Ishikawa (cell line): ENCODE results near the gene DERA.

Source experiments
- CEBPB ChIP-seq: IDR thresholded peaks from 2 replicates; pipeline ENCODE4 v1.6.1; 2012
- CREB1 ChIP-seq: IDR thresholded peaks from 2 replicates; pipeline ENCODE4 v1.6.1; 2012; ENCODE audit warnings: low read depth
- EGR1 ChIP-seq: IDR thresholded peaks from 2 replicates; pipeline ENCODE4 v1.6.1; 2012
- EP300 ChIP-seq: IDR thresholded peaks from 2 replicates; pipeline ENCODE4 v1.6.1; 2012; ENCODE audit warnings: borderline replicate concordance
- FOXM1 ChIP-seq: IDR thresholded peaks from 2 replicates; pipeline ENCODE4 v1.6.1; 2012; ENCODE audit warnings: low read depth, borderline replicate concordance
- NFIC ChIP-seq: IDR thresholded peaks from 2 replicates; pipeline ENCODE4 v1.6.1; 2012
- RAD21 ChIP-seq: IDR thresholded peaks from 2 replicates; pipeline ENCODE4 v1.6.1; 2012; ENCODE audit warnings: low read depth
- TAF1 ChIP-seq: IDR thresholded peaks from 2 replicates; pipeline ENCODE4 v1.6.1; 2012; ENCODE audit warnings: low read depth, mild to moderate bottlenecking
- TCF12 ChIP-seq: IDR thresholded peaks from 2 replicates; pipeline ENCODE4 v1.6.1; 2012; ENCODE audit warnings: low read depth
- TEAD4 ChIP-seq: IDR thresholded peaks from 2 replicates; pipeline ENCODE4 v1.6.1; 2012
- YY1 ChIP-seq: IDR thresholded peaks from 2 replicates; pipeline ENCODE4 v1.6.1; 2012; ENCODE audit warnings: low read depth
- ZBTB7A ChIP-seq: IDR thresholded peaks from 2 replicates; pipeline ENCODE4 v1.6.1; 2012; ENCODE audit warnings: low read depth
- TF ChIP-seq, protein P1 (sequence below): IDR thresholded peaks from 2 replicates; pipeline ENCODE4 v1.6.1; 2012
- TF ChIP-seq, protein P2 (sequence below): IDR thresholded peaks from 2 replicates; pipeline ENCODE4 v1.6.1; 2012
- TF ChIP-seq, protein P3 (sequence below): IDR thresholded peaks from 2 replicates; pipeline ENCODE4 v1.6.1; 2012; ENCODE audit warnings: low read depth, mild to moderate bottlenecking

Gene DERA

DNA sequence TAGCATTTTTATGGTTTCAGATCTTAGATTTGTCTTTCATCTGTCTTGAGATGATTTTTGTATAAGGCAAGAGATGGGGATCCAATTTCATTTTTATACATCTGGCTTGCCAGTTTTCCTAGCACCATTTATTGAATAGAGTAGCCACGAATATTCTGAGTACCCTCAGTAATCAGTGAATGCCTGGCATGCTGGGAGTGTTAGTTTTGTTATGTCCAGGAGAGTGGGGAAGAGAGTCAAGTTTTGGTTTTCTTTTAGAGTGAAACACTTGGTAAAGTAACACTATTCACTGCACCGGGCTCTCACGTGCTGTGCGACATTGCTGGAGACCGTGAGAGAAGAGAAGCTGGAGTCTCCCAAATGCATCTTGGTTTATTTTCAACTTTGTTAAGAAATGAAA lies 31.3 kb downstream of the DERA start:
- TF ChIP-seq NFIC: no peak
- no peak for TF ChIP-seq TCF12
- no peak for TF ChIP-seq TEAD4
- TF ChIP-seq FOXM1: no peak
- TF ChIP-seq, protein P1, sequence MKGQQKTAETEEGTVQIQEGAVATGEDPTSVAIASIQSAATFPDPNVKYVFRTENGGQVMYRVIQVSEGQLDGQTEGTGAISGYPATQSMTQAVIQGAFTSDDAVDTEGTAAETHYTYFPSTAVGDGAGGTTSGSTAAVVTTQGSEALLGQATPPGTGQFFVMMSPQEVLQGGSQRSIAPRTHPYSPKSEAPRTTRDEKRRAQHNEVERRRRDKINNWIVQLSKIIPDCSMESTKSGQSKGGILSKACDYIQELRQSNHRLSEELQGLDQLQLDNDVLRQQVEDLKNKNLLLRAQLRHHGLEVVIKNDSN: no peak
- TF ChIP-seq, protein P2, sequence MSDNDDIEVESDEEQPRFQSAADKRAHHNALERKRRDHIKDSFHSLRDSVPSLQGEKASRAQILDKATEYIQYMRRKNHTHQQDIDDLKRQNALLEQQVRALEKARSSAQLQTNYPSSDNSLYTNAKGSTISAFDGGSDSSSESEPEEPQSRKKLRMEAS: no peak
- TF ChIP-seq TAF1: no peak
- TF ChIP-seq CREB1: no peak
- no peak for TF ChIP-seq ZBTB7A
- TF ChIP-seq CEBPB: no peak
- TF ChIP-seq EP300: no peak
- TF ChIP-seq, protein P3, sequence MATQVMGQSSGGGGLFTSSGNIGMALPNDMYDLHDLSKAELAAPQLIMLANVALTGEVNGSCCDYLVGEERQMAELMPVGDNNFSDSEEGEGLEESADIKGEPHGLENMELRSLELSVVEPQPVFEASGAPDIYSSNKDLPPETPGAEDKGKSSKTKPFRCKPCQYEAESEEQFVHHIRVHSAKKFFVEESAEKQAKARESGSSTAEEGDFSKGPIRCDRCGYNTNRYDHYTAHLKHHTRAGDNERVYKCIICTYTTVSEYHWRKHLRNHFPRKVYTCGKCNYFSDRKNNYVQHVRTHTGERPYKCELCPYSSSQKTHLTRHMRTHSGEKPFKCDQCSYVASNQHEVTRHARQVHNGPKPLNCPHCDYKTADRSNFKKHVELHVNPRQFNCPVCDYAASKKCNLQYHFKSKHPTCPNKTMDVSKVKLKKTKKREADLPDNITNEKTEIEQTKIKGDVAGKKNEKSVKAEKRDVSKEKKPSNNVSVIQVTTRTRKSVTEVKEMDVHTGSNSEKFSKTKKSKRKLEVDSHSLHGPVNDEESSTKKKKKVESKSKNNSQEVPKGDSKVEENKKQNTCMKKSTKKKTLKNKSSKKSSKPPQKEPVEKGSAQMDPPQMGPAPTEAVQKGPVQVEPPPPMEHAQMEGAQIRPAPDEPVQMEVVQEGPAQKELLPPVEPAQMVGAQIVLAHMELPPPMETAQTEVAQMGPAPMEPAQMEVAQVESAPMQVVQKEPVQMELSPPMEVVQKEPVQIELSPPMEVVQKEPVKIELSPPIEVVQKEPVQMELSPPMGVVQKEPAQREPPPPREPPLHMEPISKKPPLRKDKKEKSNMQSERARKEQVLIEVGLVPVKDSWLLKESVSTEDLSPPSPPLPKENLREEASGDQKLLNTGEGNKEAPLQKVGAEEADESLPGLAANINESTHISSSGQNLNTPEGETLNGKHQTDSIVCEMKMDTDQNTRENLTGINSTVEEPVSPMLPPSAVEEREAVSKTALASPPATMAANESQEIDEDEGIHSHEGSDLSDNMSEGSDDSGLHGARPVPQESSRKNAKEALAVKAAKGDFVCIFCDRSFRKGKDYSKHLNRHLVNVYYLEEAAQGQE: no peak
- TF ChIP-seq YY1: no peak
- TF ChIP-seq EGR1: no peak
- no peak for TF ChIP-seq RAD21

DNA sequence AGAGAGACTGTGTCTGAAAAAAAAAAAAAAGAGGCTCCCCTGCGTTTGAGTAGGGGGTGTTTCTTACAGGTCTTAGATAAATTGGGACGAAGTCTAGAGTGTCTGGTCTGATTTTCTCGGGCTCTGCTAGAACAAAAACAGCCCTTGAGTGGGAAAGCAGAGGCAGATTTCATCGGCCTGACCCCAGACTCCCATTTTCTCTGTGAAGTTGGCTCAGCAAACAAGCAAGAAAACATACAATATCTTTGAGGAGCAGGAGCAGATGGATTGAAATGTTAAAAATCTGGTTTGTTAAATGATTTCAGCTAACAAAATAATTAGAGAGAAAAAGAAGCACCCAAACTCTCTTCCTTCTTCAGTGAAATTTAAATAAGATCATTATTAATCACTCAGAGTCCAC lies 44.1 kb downstream of the DERA start:
- no peak for TF ChIP-seq NFIC
- TF ChIP-seq, protein P1: no peak
- TF ChIP-seq, protein P2: no peak
- no peak for TF ChIP-seq EGR1
- TF ChIP-seq TAF1: no peak
- no peak for TF ChIP-seq CEBPB
- TF ChIP-seq, protein P3: no peak
- TF ChIP-seq TCF12: no peak
- TF ChIP-seq FOXM1: no peak
- TF ChIP-seq EP300: no peak
- no peak for TF ChIP-seq ZBTB7A
- no peak for TF ChIP-seq TEAD4
- TF ChIP-seq RAD21: no peak
- no peak for TF ChIP-seq YY1
- TF ChIP-seq CREB1: no peak

DNA sequence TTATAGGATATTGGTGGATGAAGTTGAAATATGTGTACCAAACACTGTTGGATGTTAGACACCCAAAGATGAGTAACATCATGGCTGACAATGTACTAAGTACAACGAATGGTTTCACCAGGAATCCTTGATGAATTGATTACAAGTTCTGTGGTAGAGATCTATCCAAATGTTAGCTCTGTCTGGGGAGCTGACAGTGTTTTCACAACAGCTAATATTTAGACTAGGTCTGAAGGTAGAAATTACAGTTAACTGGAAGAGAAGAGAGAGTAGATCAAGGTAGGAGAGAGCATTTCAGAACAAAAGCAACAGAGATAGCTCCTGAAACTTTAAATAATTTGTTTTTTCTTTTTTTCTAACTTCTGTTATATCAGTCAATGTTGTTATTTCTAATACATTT lies 44.9 kb downstream of the DERA start:
- TF ChIP-seq EGR1 (no peak), CEBPB (no peak), TEAD4 (no peak), RAD21 (no peak), ZBTB7A (no peak), YY1 (no peak), NFIC (no peak), TCF12 (no peak)
- TF ChIP-seq, protein P3: no peak
- TF ChIP-seq, protein P1: no peak

DNA sequence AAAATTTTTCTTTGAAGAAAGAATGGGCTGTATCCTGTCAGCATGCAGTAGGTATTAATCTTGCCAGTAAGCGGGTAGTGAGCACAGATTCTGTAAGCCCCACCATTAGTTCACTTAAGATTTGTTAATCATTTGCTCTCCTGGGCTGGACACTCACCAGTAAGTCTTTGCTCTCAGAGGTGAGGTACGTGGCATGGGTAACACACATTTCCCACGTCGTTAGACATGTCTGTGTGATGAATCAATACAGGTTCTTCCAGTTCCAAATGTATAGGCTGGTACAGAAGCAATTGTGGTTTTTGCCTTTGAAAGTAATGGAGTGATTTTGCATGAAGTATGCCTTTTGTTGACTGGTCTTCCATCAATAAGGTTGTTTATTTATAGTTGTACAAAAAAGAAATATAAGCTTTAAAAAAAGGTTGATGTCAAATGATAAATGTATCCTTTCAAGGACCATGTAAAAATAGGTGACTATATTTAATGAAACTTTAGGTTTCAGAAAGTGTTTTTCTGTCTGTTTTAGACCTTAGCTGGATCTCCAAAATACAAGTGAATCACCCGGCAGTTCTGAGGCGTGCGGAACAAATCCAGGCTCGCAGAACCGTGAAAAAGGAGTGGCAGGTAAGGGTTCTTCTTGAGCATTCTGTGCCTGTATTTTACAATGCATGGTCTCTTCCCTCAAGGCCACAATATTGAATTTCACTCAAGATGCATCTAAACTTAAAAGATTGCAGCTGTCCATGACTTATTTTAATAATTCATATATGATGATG lies 45.5 kb downstream of the DERA start:
- TF ChIP-seq EP300 (peak; percentile 36; the same call in 1 of the 2 replicates), TEAD4 (0 out of 2 replicates have a peak, but pooled peaks have one; percentile 38), FOXM1 (no peak)
